GM18526 (cell line): Measurements from ENCODE around the gene THRAP3.

ENCODE experiments used
- POLR2A ChIP-seq: IDR thresholded peaks from 3 replicates; pipeline ENCODE4 v1.6.1; 2011; ENCODE audit not compliant: insufficient read length; ENCODE audit errors: extremely low read depth

THRAP3 gene

GRCh38 chr1:36304970-36305914 is 81.0 kb downstream of the THRAP3 start:
- TF ChIP-seq POLR2A: no peak

GRCh38 chr1:36305915-36306209 is 81.6 kb downstream of the THRAP3 start:
- TF ChIP-seq POLR2A: no peak

- TF ChIP-seq POLR2A: no peak
Observed at GRCh38 chr1:36306210-36306901, 82.1 kb downstream of the THRAP3 start, which contains the start of gene SH3D21. Gene SH3D21, plus strand, starts transcription at chr1:36306368. Its CDS starts 53 bp downstream, at chr1:36306421.

- peak; percentile 94 for TF ChIP-seq POLR2A
Observed at GRCh38 chr1:36306902-36307456, 82.7 kb downstream of the THRAP3 start.

GRCh38 chr1:36307601-36308330 is 83.5 kb downstream of the THRAP3 start:
- no peak for TF ChIP-seq POLR2A

GRCh38 chr1:36309397-36309796 is 85.2 kb downstream of the THRAP3 start:
- no peak for TF ChIP-seq POLR2A

GRCh38 chr1:36320291-36320761 is 96.1 kb downstream of the THRAP3 start:
- no peak for TF ChIP-seq POLR2A

GRCh38 chr1:36320767-36321118 is 96.5 kb downstream of the THRAP3 start:
- no peak for TF ChIP-seq POLR2A

- TF ChIP-seq POLR2A: no peak
Observed at GRCh38 chr1:36321119-36321951, 97.1 kb downstream of the THRAP3 start.

- no peak for TF ChIP-seq POLR2A
Observed at GRCh38 chr1:36322041-36322785, 98.0 kb downstream of the THRAP3 start.

- TF ChIP-seq POLR2A: no peak
Observed at GRCh38 chr1:36322786-36323635, 98.8 kb downstream of the THRAP3 start.

GRCh38 chr1:36323636-36324352 is 99.6 kb downstream of the THRAP3 start, which contains the start of gene EVA1B:
Gene EVA1B, minus strand, starts transcription at chr1:36323645. Its CDS starts 608 bp downstream, at chr1:36323037.
- TF ChIP-seq POLR2A: no peak
